ENCODE results near the gene SLIT3.

The SLIT3 gene

DNA sequence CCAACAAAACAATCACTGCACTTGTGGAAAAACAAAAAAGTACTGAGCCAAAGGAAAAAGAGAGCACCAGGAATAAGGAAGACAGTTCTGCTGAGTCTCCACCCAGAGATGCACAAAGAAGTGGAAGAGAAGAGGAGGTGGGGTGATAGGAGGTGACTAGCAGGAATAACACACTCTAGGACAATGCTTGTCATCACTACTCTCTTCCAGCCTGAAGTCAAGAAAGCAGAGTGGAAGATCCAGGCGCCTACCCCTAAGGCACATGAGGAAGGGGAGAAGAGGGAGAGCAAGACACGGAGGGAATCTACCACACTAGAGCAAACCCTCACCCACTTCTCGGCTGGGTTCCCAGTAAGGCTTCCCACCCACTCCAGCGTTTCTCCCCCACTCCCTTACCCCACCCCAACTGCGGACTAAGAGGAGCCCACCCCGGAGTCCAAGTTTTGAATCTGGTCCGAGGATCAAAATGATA lies 1.7 kb downstream of the SLIT3 start:
- DNase-seq (ENCODE audit: low read depth), result no peak

DNA sequence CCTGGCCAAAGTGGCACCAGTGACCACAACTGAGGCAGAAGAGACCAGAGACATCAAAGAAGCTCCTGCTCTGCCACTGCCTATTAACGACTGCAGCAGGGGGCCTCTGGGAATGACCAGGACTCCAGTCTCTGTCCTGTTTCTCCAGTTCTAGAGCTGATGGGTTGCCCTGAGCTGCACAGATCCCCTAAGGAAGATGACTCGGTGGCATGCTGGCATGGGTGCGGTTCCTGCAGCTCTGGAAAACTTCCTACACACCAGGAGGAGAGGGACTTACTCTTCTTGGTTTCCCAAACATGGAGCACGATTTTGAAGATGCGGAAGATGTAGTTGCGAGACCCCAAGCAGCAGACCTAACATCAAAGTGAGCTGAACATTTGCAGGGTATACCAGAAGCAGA lies 2.7 kb downstream of the SLIT3 start:
- DNase-seq (ENCODE audit: low read depth), result no peak

DNA sequence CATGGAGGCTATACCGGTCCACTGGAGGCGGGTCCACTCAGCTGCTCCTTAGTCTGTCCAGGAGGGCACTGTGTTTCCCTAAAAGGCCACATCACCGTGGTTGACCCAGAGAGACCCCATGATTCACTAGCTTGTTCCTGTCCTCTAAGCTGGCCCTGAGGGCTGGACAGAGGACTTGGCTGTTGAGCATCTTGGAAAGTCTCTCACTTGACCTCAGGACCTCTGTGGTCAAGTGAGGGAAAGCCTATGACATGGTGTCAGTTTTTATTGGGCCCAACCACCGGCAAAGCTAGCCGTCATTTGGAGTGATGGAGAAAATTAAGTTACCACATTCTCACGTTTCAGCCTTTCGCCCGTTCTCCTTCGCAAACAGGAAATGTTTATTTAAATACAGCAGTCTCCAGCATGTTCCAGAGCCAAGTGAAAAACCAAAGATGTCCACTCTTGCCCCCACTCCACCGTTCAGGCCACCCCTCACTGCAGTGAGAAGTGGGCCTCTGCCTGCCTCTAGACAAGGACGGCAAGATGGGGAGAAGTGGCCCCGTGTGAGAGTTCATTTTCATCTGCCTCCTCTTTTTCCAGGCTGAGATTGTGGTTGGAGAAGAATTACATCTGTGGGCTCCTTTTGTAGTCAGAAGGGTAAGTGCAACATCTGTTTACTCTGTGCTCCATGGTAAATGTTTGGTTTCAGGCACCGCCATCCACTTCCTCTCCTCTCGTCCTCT lies 4.4 kb downstream of the SLIT3 start:
- no peak for DNase-seq (ENCODE audit: low read depth)

DNA sequence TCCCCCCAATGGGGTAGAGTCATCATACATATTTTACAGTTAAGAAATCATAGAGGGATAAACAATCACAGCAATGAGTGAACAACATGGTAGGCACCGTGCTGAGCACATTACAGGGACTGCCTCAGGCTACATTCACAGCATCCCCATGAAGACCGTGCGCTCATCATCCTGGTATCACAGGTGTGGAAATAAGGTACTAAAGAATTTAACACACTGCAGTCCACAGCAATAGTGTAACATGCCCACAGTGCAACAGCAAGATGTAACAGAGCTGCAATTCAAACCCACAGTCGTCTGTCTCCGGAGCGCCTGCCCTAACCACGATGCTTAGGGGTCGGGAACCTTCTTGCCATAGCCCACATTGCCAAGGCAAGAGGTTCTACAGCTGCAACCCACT lies 5.6 kb downstream of the SLIT3 start:
- no peak for DNase-seq (ENCODE audit: low read depth)

DNA sequence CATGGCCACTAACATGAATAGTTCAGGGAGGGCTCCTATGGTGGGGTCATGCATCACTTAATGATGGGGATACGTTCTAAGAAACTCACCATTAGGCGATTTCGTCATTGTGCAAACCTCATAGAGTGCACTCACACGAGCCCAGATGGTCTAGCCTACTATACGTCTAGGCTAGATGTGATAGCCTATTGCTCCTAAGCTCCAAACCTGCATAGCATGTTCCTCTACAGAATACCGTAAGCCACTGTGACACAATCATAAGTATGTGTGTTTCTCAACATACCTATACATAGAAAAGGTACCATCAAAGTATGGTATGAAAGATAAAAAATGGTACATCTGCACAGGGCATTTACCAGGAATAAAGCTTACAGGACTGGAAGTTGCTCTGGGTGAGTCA lies 6.3 kb downstream of the SLIT3 start:
- DNase-seq (ENCODE audit: low read depth), result no peak

DNA sequence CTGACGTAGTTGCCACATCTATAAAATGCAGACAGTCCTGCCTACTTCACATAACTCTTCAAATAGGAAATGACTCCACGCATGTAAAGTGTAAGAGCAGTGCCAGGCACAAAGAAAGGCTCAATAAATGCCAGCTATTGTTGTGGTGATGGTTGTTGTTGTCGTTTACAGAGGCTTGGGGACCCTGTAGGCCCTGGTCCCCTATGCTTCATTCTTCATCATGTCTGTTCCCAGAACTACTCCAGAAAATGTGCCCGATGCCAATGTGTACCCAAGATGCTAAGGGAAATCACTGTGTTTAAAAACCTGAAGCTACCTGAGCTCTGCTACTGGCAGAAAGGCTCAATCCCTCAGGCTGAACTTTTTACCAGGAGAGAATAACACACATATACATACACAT lies 9.1 kb downstream of the SLIT3 start:
- no peak for DNase-seq (ENCODE audit: low read depth)

DNA sequence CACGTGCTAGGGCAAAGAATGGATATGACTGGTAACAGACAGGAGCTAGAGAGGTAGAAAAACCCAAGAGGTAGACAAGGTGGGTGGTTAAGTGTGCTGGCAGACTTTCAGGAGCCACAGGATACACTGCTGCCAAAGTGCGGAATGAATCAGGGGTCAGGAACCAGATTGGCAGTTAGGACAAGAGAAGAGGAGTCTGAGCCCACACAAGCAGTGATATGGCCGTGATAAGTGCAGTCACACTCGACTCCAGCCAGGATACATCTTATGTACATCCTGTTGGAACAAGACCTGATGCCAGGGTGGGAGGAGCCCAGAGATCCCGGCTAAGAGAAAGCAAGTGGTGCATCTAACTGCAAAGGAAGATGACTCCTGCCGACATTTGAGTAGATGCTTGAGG lies 10.0 kb downstream of the SLIT3 start:
- no peak for DNase-seq (ENCODE audit: low read depth)

DNA sequence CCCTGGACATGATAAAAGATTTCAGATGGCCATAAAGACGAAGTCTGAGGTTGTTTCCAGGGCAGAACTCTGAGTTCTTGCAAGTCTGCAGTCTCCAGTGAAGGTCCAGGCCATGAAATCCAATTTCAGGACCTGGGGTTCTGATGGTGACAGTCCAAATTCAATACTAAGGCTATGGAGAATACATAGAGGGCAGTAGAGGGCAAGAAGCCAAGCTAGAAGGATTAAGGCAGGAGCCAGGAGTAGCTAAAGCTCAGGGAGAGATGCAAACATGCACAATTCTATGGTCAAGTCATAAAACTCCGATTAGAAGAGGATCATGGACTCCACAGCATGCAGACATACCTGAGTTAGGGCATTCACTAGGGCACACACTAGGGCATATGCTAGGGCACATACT lies 11.4 kb downstream of the SLIT3 start:
- DNase-seq (ENCODE audit: low read depth), result no peak

DNA sequence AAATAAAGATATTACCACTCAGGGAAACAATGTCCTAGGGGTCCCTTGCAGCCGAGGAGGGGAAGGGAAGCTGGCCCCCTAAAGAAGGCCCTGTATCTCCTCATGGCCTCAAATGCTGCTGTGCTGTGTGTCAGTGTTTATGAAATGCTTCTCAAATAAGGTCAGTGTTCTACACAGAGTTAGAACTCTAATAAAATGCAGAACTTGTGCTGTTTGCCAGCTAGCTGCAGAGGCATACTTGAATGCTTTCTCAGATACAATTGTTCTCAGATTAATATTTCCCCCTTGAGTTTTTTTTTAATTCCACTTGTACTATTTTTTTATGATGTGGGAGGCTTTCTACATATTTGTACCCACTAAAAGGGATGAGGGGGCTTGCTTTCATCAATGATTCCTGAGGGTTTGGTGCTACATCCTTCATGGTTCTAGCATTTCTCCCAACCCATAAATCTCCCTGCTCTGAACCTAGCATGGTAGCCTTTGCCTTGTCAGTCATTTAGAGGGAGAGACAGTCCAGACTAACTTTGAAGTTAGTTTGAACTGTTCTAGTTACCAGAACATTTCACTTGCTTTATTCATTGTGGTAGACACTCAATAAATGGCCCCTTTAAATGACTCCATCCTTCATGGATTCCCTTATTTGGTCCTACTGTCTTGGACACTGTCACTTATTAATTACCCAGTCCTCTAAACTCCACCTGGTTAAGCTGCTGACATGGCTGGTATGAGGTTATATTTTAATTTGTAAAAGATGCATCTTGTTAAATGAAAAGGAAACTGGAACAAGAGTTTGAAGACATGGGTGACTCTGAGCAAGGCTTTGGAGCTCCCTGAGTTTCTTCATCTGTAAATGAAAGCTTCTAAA lies 12.6 kb downstream of the SLIT3 start:
- DNase-seq (ENCODE audit: low read depth), result no peak

DNA sequence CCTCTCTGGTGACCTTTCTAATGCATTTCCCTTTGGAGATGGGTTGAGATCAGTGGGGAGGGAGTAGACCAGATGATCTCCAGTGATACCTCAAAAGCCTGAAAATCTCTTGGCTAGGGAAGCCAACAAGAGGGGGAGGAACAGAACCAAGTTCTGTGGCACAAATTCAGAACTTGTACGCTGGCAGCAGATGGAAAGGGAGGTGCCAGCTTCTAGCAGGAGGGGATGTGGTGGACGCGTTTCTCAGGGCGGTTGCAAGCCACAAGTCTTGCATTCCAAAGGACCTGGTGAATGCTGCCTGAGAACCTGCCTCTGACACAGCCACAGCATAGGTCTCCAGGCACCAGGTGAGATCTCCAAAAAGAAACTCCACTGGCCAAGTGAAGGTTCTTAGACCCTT lies 13.4 kb downstream of the SLIT3 start:
- DNase-seq (ENCODE audit: low read depth), result no peak

DNA sequence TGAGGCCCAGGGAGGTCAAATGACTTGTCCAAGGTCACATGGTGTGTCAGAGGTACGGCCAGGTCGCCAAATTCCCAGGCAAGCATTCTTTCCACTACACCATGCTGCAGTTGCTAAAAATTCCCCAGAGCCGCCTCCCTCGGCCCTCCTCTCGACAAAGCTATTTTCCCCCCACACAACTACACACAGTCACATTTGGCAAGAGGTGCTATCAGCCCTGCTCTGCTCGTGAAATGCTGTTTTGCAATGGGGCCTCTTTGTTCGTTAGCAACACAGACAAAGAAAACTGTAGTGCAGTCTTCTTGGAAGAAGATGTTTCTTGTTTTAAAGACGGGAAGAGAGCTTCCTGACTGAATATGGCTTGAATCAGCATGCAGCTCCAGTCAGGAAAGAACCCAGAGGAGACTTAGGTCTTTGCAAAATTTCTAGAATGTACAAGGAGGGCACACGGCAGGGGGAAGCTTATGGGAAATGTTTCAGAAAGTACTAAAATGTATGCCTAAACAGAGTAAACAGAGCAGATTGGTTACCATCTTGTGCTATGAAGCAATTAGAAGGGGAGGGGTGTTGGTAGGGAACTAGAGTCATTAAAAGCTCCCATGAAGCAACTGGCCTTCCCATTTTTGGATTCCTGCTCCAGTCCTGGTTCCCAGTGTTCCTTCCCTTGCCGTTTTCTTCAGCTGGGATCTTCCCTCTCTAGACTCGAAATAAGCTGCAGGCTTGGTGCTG lies 14.2 kb downstream of the SLIT3 start:
- DNase-seq (ENCODE audit: low read depth), result no peak

DNA sequence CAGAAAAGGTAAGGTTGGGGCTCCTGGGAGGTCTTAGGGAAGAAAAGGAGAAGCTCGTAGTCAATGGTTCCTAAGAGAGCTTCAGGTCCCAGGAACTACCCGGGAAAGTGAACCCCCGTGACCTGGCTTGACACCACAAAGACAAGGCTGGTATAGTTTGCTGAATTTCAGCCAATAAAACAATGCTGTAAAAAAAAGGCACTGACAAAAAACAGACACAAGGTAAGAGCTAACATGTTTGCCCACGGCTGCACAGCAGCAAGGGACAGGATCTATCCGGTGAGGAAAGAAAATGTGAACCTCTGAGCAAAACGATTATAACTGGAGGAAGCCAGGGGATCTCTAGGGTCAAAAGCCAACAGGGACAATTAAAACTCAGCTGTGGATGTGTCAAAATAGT lies 17.1 kb downstream of the SLIT3 start:
- no peak for DNase-seq (ENCODE audit: low read depth)

DNA sequence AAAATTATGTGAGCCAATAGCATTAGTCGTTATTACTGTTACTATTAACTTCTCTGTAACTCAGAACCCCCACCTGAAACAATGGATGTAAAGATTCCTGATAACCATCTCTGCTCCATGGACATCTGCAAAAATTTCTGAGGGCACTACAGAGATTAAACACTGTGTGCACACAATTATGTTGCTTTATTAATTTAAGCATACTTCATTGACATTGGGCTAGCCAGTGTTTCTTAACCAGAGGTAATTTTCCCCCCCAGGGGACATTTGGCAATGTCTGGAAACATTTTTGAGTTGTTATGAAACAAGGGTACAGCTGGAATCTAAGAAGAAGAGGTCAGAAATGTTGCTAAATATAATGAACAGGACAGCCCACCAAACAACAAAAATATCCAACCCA lies 19.3 kb downstream of the SLIT3 start:
- no peak for DNase-seq (ENCODE audit: low read depth)

DNA sequence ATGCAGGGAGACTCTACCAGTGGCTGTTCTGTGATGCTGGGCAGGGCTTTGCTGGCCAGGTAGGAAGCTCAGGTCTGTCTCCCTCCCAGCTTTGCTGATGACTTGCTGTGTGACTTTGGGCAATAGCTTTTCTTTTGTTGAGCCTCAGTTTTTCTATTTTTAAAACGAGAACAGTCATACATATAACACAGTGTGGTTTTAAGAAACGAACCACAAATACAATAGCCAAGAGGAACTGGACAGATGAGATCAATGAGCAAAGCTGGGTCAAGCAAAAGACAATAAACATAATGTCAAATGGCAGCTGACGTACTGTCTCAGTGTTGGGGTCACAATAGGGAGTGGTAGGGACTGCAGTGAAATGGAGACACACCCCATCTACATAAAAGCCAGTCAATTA lies 20.2 kb downstream of the SLIT3 start:
- no peak for DNase-seq (ENCODE audit: low read depth)

DNA sequence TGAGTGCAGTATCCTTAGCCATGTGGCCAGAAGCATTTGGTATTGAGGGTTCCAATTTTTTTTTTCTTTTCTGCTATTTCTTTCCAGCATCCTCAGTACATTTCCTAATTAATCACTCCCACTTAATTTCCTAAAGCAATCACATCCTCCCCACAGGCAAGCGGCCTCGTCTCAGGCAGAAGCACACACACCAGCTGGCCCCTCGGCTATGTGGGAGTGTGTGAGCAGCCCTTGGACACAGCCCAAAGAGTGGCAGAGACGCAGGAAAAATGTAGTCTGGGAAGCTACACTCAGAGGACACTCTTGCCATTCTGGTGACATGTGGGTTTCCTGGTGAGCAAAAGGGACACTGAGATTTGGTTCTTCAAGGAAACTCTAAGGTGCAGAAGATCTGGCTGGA lies 20.7 kb downstream of the SLIT3 start:
- no peak for DNase-seq (ENCODE audit: low read depth)

DNA sequence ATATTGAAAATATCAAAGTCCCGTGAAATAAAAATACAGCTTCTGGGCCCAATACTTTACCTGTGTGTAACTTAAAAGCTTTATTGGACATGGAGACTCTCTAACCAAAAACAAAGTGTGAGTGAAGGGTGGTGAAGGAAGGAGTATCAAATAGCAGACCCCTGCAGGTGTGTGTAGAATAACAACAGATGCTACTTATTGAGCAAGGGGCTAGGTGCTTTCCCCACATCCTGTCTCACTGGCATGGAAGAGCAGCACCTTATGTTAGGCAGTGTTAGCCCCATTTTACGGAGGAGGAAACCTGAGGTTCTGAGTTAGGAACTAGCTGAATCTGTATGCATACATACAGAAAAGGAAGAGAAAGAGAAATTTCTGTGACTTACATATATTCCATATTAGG lies 21.8 kb downstream of the SLIT3 start:
- DNase-seq (ENCODE audit: low read depth), result no peak

DNA sequence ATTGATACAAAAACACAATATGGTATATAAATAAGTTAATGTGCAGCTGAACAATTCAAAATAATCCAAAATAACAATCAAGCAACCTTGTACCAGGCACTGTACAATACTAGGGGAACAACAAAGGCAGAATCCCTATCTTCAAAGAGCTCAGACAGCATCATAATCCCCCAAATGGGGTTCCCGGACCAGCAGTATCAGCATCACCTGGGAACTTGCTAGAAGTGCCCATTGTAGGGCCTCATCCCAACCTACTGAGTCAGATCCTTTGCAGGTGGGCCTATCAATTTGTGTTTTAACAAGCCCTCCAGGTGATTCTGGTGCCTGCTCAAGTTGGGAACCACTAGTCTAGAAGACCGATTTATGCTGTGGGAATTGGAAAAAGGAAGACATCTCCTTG lies 27.1 kb downstream of the SLIT3 start:
- no peak for DNase-seq (ENCODE audit: low read depth)

DNA sequence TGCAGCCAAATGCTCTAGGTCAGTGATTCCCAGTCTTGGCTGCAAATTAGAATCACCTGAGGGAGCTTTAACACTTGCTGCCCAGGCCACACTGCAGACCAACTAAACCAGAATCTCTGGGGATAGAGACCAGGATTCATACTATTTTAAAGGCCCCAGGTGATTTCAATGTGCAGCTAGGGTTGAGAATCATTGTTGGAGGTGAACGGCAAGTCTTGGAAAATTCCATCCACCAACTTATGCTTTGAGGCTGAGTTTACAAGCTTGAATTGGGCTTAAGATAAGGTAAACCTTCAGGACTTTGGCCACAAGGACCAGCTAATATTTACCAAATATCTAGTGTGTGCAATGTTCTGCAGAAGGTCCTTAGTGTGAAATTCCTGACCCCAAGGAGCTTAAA lies 27.5 kb downstream of the SLIT3 start:
- DNase-seq (ENCODE audit: low read depth), result no peak

DNA sequence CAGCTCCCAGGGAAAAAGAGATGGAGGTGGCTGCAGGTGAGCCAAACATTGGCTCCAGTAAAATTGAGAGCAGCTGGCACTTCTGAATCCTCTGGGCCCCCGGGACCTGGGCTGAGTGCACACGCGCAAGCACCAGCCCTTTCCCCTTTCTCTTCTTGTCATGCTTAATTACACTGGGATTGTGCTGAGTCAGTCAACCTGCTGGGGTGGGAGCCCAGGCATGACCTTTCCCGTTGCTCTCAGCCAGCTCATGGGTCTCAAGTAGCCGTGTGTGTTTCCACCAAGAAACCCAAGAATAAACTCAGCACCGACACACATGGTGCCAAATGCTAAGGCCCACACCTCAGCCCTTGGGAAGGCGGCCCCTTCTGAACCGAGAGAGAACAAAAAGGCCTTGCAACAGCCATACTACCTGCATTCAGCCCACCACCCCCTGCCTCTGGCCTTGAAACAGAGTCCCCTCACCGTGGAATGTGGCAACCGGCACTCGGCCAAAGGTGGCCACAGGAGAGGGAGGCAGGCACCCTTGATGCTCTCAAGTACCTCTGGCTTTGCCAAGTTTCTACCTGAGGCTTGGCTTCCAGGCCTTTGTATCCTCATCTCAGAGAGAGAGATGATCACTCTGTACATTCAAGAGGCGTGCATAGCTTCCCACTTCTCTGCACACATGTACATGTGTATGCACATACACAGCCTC lies 28.1 kb downstream of the SLIT3 start:
- DNase-seq (ENCODE audit: low read depth), result no peak

DNA sequence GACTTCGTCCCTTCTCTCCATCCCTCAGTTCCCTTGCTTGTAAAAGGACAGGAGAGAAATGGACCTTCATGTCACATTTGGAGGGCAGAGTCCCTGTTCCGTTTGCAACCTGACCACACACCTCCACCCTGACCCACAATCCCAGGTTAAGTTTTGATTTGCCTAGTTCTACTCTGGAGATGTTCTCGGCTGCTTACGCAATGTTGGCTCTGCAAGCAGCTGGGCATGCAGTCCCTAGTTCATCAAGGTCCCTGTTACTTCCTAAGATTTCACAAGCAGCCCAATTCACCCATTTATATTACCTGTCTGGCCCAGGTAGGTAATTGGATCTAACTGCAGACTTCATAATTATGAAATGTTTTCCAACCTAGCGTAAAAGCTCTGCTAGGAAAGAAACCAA lies 28.8 kb downstream of the SLIT3 start:
- DNase-seq (ENCODE audit: low read depth), result no peak

DNA sequence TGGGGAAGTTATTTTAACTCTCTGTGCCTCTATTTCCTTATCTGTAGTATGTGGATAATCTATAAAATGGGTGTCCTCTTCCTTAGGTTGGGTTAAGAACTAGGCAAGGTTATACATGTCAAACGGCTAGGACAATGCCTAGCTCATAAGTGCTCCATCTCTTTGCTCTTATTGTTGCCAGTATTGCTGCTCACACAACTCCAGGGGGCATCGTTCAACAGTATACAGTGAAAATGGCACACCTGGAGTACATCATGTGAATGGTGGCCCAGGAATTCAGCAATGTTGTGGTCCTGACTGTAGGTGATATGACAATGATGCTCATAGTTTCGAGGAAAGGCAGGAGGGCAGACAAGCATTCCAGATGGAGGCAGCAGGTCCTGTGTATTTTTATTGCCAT lies 30.1 kb downstream of the SLIT3 start:
- no peak for DNase-seq (ENCODE audit: low read depth)

DNA sequence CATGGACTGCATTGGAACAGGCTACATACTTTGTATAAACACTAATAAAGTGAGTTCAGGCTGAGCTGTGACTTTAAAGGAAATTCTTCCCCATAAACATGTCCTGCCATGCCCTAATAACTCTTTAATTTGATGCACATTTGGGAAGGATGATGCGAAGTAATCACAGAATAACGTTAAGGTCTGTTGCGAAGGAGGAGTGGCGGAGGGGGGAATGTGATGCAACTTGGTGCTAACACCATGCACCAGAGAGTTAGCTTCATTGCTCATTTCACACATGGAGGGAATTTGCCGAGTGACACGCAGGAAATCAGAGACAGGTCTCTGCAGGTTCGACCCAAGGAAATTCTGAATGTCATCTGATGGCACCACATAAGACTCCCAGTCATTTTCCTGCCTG lies 32.9 kb downstream of the SLIT3 start:
- no peak for DNase-seq (ENCODE audit: low read depth)
